NB4 (cell line): ENCODE results near the gene AQR.

Source experiments
- MAX ChIP-seq: IDR thresholded peaks from 2 replicates; pipeline ENCODE4 v1.6.1; 2011; ENCODE audit warnings: low read depth, low read length
- POLR2A ChIP-seq: IDR thresholded peaks from 2 replicates; pipeline ENCODE4 v1.6.1; 2011; ENCODE audit warnings: mild to moderate bottlenecking; ENCODE audit not compliant: insufficient read length; ENCODE audit errors: extremely low read depth
- TF ChIP-seq, protein P1 (sequence below): IDR thresholded peaks from one replicate; pipeline ENCODE4 v1.5.1; 2012; ENCODE audit warnings: low read depth, low read length

DNA sequence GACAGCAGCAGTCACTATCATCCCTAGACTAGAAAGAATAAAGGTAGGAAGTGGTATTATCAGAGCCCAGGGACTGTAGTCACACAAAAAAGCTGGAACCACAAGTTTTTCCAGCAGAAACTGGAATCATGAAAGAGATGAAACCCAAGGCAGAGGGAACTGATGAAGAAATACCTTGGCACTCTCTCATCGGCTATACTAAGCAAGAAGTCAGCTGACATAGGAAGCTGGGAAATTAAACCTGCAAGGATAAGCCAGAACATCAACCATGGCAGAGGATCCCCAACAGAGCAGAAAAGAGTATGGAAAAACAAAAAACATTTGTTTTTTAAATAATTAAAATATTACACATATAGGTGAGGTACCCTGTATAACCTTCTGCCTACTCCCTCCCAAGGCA lies 86.5 kb downstream of the AQR start:
- TF ChIP-seq, protein P1, sequence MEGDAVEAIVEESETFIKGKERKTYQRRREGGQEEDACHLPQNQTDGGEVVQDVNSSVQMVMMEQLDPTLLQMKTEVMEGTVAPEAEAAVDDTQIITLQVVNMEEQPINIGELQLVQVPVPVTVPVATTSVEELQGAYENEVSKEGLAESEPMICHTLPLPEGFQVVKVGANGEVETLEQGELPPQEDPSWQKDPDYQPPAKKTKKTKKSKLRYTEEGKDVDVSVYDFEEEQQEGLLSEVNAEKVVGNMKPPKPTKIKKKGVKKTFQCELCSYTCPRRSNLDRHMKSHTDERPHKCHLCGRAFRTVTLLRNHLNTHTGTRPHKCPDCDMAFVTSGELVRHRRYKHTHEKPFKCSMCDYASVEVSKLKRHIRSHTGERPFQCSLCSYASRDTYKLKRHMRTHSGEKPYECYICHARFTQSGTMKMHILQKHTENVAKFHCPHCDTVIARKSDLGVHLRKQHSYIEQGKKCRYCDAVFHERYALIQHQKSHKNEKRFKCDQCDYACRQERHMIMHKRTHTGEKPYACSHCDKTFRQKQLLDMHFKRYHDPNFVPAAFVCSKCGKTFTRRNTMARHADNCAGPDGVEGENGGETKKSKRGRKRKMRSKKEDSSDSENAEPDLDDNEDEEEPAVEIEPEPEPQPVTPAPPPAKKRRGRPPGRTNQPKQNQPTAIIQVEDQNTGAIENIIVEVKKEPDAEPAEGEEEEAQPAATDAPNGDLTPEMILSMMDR, result no peak
- TF ChIP-seq POLR2A (no peak), MAX (no peak)
